Measurements from ENCODE around the gene DPH1.
A peak's percentile ranks its signal among the peaks of the same experiment; 100 is the strongest.

The DPH1 gene

GRCh38 chr17:2024572-2025219, 5.3 kb upstream of the DPH1 start:
- H3K4me1 Mint-ChIP-seq = peaks cover 19% of the 10 kb centered on the region
- no peak overlapping the region for H3K27ac Mint-ChIP-seq (ENCODE audit: low read depth)
- peak overlapping the region; percentile 76 for H3K4me3 Mint-ChIP-seq

DNA sequence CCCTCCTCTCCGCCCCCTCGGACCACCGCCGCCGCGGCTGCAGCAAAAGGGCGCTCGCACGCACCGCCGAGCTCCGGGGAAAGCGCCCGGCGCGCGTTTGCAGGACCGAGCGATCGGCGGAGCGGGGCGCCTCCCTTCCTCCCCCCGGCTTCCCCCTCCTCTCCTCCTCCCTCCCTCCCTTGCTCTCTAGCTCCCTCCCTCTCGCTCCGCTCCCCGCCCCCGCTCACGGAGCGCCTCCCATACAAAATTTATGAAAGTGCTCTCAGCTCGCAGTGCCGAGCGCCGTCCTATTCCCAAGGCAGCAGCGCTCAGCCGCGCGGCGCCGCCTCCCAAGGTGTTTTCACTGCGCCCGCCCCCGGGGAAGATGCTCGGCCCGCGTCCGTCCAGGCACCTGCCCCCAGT, 4.7 kb upstream of the DPH1 start, which contains the start of gene RTN4RL1:
Gene RTN4RL1, minus strand, starts transcription at position 115 of the 402 bp plus-strand sequence. CDS start 469 bp downstream, outside the sequence.
- H3K4me3 Mint-ChIP-seq = peak within 1 kb of the TSS; percentile 76
- peaks cover 25% of the 10 kb centered on the region for H3K4me1 Mint-ChIP-seq
- ATAC-seq (replicated peaks; ENCODE audit: extremely low read depth, poor library complexity, severe bottlenecking) (peak; percentile 29), DNase-seq (ENCODE audit: low spot score in 2 of 2) (peak; percentile 37 to 44)
- H3K36me3 Mint-ChIP-seq (ENCODE audit: insufficient read depth) = no peaks in the 10 kb centered on the region
- no peak within 1 kb of the TSS for H3K27ac Mint-ChIP-seq (ENCODE audit: low read depth)
- H3K27me3 Mint-ChIP-seq = peaks cover 49% of the 10 kb centered on the region
- no peaks in the 10 kb centered on the region for H3K9me3 Mint-ChIP-seq

More at GRCh38 chr17:2024572-2025219, 5.3 kb upstream of the DPH1 start:
- Mint-ChIP-seq H3K27me3 (peaks cover 54% of the 10 kb centered on the region), H3K36me3 (ENCODE audit: insufficient read depth) (no peaks in the 10 kb centered on the region), H3K9me3 (no peaks in the 10 kb centered on the region)
- DNase-seq (ENCODE audit: low spot score in 2 of 2) (no peak), ATAC-seq (replicated peaks; ENCODE audit: extremely low read depth, poor library complexity, severe bottlenecking) (no peak)

- Mint-ChIP-seq H3K4me3 (peak overlapping the region; percentile 76), H3K27ac (ENCODE audit: low read depth) (no peak overlapping the region), H3K9me3 (no peaks in the 10 kb centered on the region), H3K4me1 (peaks cover 30% of the 10 kb centered on the region), H3K27me3 (peaks cover 43% of the 10 kb centered on the region), H3K36me3 (ENCODE audit: insufficient read depth) (no peaks in the 10 kb centered on the region)
- ATAC-seq (replicated peaks; ENCODE audit: extremely low read depth, poor library complexity, severe bottlenecking) (no peak), DNase-seq (ENCODE audit: low spot score in 2 of 2) (no peak)
Observed at GRCh38 chr17:2025622-2026309, 4.2 kb upstream of the DPH1 start.

DNA sequence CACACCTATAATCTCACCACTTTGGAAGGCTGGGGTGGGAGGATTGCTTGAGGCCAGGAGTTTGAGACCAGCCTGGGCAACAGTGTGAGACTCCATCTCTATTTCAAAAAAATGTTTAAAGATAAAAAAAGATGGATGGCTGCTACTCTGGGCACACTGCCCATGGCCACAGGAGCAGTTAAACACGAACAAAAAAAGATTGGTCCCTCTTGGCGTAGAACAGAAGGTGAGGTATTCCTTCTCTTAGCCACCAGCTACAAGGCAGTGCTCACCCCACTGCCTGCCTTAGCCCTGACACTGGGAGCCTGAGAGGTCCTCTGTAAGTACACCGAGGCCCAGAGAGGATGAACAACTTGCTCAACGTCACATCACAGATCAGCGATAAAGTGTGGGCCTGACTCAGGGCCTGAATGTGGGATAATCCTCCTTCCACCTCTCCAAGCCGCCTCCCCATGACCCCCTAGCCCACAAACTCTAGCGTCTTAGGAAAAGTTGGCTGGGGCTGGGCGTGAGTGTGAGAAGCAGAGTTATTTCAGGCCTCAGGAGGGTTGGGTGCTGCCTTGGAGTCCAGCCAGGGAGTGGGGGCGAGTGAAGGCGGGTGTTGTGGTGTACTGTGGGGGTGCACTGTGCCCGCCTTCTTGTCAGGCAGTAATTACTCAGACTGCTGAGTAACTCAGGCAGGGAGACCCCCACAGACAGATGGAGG, 2.3 kb upstream of the DPH1 start:
- no peak overlapping the region for H3K27ac Mint-ChIP-seq (ENCODE audit: low read depth)
- no peaks in the 10 kb centered on the region for H3K9me3 Mint-ChIP-seq
- no peak overlapping the region for H3K4me3 Mint-ChIP-seq
- DNase-seq (ENCODE audit: low spot score in 2 of 2) (no peak), ATAC-seq (replicated peaks; ENCODE audit: extremely low read depth, poor library complexity, severe bottlenecking) (no peak)
- peaks cover 28% of the 10 kb centered on the region for H3K4me1 Mint-ChIP-seq
- peaks cover 3% of the 10 kb centered on the region for H3K36me3 Mint-ChIP-seq (ENCODE audit: insufficient read depth)
- H3K27me3 Mint-ChIP-seq = peaks cover 36% of the 10 kb centered on the region

GRCh38 chr17:2028234-2028614, 1.7 kb upstream of the DPH1 start:
- DNase-seq (ENCODE audit: low spot score in 2 of 2) (no peak), ATAC-seq (replicated peaks; ENCODE audit: extremely low read depth, poor library complexity, severe bottlenecking) (no peak)
- Mint-ChIP-seq H3K27ac (ENCODE audit: low read depth) (no peak overlapping the region), H3K36me3 (ENCODE audit: insufficient read depth) (peaks cover 6% of the 10 kb centered on the region), H3K9me3 (no peaks in the 10 kb centered on the region), H3K27me3 (peaks cover 36% of the 10 kb centered on the region), H3K4me1 (peaks cover 28% of the 10 kb centered on the region), H3K4me3 (no peak overlapping the region)

- Mint-ChIP-seq H3K4me3 (peak overlapping the region; percentile 45), H3K9me3 (no peaks in the 10 kb centered on the region), H3K4me1 (peaks cover 28% of the 10 kb centered on the region), H3K36me3 (ENCODE audit: insufficient read depth) (peaks cover 7% of the 10 kb centered on the region), H3K27me3 (peaks cover 36% of the 10 kb centered on the region), H3K27ac (ENCODE audit: low read depth) (no peak overlapping the region)
- ATAC-seq (replicated peaks; ENCODE audit: extremely low read depth, poor library complexity, severe bottlenecking) (no peak), DNase-seq (ENCODE audit: low spot score in 2 of 2) (no peak)
Observed at GRCh38 chr17:2028737-2029136, 1.2 kb upstream of the DPH1 start.

GRCh38 chr17:2030779-2031163, 818 bp downstream of the DPH1 start:
- Mint-ChIP-seq H3K27me3 (peaks cover 30% of the 10 kb centered on the region), H3K27ac (ENCODE audit: low read depth) (peak overlapping the region; percentile 84), H3K4me3 (peak overlapping the region; percentile 92), H3K36me3 (ENCODE audit: insufficient read depth) (peaks cover 10% of the 10 kb centered on the region), H3K9me3 (no peaks in the 10 kb centered on the region), H3K4me1 (peaks cover 22% of the 10 kb centered on the region)
- no peak for DNase-seq (ENCODE audit: low spot score in 2 of 2)
- peak; percentile 1 for ATAC-seq (replicated peaks; ENCODE audit: extremely low read depth, poor library complexity, severe bottlenecking)

- no peak overlapping the region for H3K4me3 Mint-ChIP-seq
- H3K27ac Mint-ChIP-seq (ENCODE audit: low read depth) = no peak overlapping the region
- H3K9me3 Mint-ChIP-seq = no peaks in the 10 kb centered on the region
- DNase-seq (ENCODE audit: low spot score in 2 of 2) (no peak), ATAC-seq (replicated peaks; ENCODE audit: extremely low read depth, poor library complexity, severe bottlenecking) (no peak)
- H3K27me3 Mint-ChIP-seq = peaks cover 7% of the 10 kb centered on the region
- H3K36me3 Mint-ChIP-seq (ENCODE audit: insufficient read depth) = peaks cover 15% of the 10 kb centered on the region
- H3K4me1 Mint-ChIP-seq = peaks cover 15% of the 10 kb centered on the region
Observed at GRCh38 chr17:2033153-2033552, 3.2 kb downstream of the DPH1 start.

DNA sequence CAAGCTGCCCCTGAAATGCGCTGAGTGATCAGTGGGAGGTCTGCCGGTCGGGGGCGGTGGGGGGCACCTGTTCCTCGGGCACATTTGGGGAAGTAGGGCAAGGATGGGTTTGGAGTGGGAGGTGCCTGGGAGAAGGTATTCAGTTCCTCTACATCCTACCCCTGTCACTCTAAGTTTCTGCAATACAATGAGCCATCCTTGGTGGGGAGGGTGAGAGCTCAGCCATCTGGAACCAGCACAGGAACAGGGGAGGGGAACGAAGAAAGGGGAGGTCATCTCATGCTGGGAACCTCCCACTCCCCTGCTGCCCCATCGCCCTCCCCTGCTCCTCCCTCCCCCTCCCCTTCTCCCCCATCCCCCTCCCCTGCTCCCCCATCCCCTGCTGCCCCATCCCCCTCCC, 4.2 kb downstream of the DPH1 start:
- DNase-seq (ENCODE audit: low spot score in 2 of 2) (no peak), ATAC-seq (replicated peaks; ENCODE audit: extremely low read depth, poor library complexity, severe bottlenecking) (no peak)
- Mint-ChIP-seq H3K27ac (ENCODE audit: low read depth) (no peak overlapping the region), H3K27me3 (no peaks in the 10 kb centered on the region), H3K4me3 (no peak overlapping the region), H3K4me1 (peaks cover 15% of the 10 kb centered on the region), H3K36me3 (ENCODE audit: insufficient read depth) (peaks cover 21% of the 10 kb centered on the region), H3K9me3 (no peaks in the 10 kb centered on the region)

DNA sequence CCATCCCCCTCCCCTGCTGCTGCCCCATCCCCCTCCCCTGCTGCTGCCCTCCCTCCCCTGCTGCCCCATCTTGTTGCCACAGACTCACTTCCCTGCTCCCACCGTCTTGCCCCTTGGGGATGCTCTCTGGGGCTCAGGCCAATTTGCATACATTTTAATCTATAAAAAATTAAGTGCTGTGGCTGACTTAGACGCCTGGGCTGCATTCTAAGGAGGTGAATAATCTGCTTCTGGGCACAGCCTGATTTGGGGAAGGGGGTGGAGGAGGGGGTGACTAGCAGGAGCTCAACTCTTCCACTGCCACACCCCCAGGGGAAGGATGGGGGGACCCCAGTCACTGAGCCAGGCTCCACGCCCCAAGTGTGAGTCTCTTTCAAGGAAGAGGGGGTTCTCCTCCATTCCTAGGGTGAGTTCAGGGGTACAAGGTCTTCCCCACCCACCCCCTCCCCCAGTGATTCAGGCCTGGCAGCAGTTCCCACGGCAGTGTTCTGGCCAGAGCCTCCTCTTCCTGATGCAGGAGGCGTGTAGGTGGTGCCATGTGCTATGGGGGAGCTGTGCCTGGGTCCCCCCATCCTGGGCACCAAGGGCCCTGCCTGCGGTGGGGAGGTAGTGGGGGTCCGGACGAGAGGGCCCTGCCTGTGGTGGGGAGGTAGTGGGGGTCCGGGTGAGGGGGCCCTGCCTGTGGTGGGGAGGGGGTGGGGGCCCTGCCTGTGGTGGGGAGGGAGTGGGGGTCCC, 5.0 kb downstream of the DPH1 start:
- no peak for DNase-seq (ENCODE audit: low spot score in 2 of 2)
- Mint-ChIP-seq H3K27me3 (no peaks in the 10 kb centered on the region), H3K4me3 (no peak overlapping the region), H3K27ac (ENCODE audit: low read depth) (no peak overlapping the region), H3K36me3 (ENCODE audit: insufficient read depth) (peaks cover 21% of the 10 kb centered on the region), H3K9me3 (no peaks in the 10 kb centered on the region), H3K4me1 (peaks cover 11% of the 10 kb centered on the region)
- ATAC-seq (replicated peaks; ENCODE audit: extremely low read depth, poor library complexity, severe bottlenecking) = no peak

DNA sequence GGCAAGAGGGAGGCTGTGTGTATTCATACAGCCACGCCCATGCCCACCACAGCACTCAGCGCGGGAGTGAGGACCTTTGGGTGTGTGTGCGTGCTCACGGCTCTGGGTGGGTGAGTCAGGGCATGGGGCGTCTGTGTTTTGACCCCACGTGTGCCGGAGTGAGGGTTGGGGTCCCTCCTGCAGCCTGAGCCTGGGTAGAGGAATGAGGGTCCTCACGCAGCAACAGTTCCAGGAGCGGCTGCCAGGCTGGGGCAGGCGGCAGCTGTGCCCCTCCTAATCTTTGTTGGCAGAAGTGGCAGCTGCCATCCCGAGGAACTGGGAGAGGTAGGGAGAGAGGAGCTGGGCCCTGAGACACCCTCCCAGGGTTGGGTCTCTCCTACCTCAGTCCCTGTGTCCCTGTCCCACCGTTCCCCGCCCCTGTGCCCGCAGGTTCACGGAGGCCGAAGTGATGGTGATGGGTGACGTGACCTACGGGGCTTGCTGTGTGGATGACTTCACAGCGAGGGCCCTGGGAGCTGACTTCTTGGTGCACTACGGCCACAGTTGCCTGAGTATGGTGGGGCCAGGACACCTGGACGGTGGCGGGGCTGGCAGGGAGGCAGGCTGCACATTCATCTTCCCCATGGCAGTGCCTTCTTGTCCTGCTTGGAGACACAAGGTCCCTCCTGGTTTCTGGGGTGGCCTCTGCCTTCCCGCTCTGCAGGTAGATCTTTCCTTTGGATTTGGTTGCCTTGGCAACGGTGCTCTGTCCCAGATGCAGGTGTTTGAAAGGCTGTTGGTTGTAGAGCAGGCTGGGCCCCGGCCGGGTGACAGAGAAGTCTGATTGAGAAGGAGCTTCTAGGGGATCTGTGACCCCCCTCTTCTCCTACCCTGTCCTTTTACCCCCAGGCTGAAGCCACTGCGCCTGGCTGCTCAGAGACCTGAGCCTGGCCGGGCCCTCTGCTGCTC, 5.9 kb downstream of the DPH1 start:
- Mint-ChIP-seq H3K27ac (ENCODE audit: low read depth) (no peak overlapping the region), H3K4me1 (peaks cover 3% of the 10 kb centered on the region), H3K9me3 (no peaks in the 10 kb centered on the region), H3K4me3 (no peak overlapping the region), H3K36me3 (ENCODE audit: insufficient read depth) (peaks cover 21% of the 10 kb centered on the region), H3K27me3 (no peaks in the 10 kb centered on the region)
- ATAC-seq (replicated peaks; ENCODE audit: extremely low read depth, poor library complexity, severe bottlenecking) (no peak), DNase-seq (ENCODE audit: low spot score in 2 of 2) (no peak)
